T-helper 1 cell treated with Interleukin-12 subunit alpha and Interleukin-12 subunit beta and Interleukin-4 antibody, amounts not matched to agents 30 μg/mL and 1 μg/mL, for 36 hours (primary cell): Measurements from ENCODE around the gene INPP4B.
A peak's percentile ranks its signal among the peaks of the same experiment; 100 is the strongest.
"Not testable (repeated sequence)": the region's sequence is repeated elsewhere in the genome, so short reads cannot be mapped to it uniquely, and the experiment has no call there.

Experiments used
- H3K27ac Mint-ChIP-seq: one replicate; pipeline ENCODE4 v1.8.0; 2021; ENCODE audit warnings: mild to moderate bottlenecking, mixed read lengths
- H3K27me3 Mint-ChIP-seq: one replicate; pipeline ENCODE4 v1.8.0; 2021; ENCODE audit warnings: low read depth, mixed read lengths
- H3K36me3 Mint-ChIP-seq: one replicate; pipeline ENCODE4 v1.8.0; 2021; ENCODE audit warnings: low read depth, mixed read lengths
- H3K4me1 Mint-ChIP-seq: one replicate; pipeline ENCODE4 v1.8.0; 2021; ENCODE audit warnings: low read depth, mixed read lengths
- H3K4me3 Mint-ChIP-seq: one replicate; pipeline ENCODE4 v1.8.0; 2021; ENCODE audit warnings: mild to moderate bottlenecking, moderate library complexity, mixed read lengths
- H3K9me3 Mint-ChIP-seq: one replicate; pipeline ENCODE4 v1.8.0; 2021; ENCODE audit warnings: mixed read lengths

INPP4B gene

DNA sequence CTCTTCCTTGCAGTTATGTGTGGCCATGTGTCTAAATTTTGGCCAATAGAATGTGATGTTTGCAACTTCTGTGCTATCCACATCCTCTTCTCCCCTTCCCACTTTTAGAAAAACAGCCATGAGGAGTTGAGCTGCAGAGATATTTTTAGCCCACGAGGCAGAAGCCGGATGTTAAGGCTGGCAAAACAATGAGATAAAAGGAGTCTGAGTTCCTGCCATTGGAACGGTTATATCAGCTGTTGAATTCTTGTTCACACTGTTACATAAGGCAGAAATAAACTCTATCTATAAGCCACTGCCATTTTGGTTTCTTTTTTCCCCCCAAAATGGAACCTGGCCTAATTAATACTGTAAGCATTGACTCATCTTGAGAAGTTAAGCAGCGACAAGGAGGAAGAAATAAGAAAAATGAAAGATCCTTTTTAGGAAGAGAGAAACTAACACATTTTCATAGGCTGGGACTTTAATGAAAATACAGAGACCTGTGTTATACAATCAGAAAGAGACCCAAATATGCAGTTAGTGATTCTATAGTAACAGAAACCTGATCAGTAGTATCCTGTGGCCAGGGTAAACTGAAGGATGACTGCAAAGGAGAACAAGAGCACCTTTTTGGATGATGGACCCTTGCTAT, 200.5 kb downstream of the INPP4B start:
- Mint-ChIP-seq H3K36me3 (peaks cover 23% of the 10 kb centered on the region), H3K27ac (peak overlapping the region; percentile 79), H3K4me3 (peak overlapping the region; percentile 65), H3K9me3 (peaks cover 49% of the 10 kb centered on the region), H3K27me3 (no peaks in the 10 kb centered on the region), H3K4me1 (peaks cover 8% of the 10 kb centered on the region)

DNA sequence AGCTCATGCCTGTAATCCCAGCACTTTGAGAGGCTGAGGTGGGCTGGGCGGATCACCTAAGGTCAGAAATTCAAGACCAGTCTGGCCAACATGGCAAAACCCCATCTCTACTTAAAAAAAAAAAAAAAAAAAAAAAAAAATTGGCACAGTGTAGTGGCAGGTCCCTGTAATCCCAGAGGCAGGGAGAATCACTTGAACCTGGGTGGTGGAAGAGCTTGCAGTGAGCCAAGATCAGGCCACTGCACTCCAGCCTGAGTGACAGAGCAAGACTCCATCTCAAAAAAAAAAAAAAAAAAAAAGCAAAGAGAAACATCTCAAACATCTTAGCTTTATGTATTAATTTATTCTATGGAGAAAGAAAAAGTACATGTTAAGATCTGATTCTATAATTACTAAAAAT, 201.5 kb downstream of the INPP4B start:
- H3K4me3 Mint-ChIP-seq, result not testable (repeated sequence)
- H3K36me3 Mint-ChIP-seq, result peaks cover 21% of the 10 kb centered on the region

DNA sequence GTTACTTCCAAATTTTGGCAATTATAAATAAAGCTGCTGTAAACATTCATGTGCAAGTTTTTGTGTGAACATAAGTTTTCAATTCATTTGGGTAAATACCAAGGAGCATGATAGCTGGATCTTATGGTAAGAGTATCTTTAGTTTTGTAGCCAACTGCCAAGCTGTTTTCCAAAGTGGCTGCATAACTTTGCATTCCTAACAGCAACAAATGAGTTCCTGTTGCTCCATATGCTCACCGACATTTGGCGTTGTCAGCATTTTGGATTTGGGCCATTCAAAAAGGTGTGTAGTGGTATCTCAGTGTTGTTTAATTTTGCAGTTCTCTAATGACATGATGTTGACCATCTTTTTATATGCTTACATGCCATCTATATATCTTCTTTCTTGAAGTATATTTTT, 208.5 kb downstream of the INPP4B start:
- H3K4me3 Mint-ChIP-seq, result no peak overlapping the region
- H3K27ac Mint-ChIP-seq, result no peak overlapping the region
- H3K4me1 Mint-ChIP-seq, result no peaks in the 10 kb centered on the region
- no peaks in the 10 kb centered on the region for H3K27me3 Mint-ChIP-seq
- no peaks in the 10 kb centered on the region for H3K36me3 Mint-ChIP-seq
- peaks cover 6% of the 10 kb centered on the region for H3K9me3 Mint-ChIP-seq

More for the DNA sequence above, 201.5 kb downstream of the INPP4B start:
- not testable (repeated sequence) for H3K27ac Mint-ChIP-seq, H3K4me1 Mint-ChIP-seq, H3K27me3 Mint-ChIP-seq
- peaks cover 39% of the 10 kb centered on the region for H3K9me3 Mint-ChIP-seq

DNA sequence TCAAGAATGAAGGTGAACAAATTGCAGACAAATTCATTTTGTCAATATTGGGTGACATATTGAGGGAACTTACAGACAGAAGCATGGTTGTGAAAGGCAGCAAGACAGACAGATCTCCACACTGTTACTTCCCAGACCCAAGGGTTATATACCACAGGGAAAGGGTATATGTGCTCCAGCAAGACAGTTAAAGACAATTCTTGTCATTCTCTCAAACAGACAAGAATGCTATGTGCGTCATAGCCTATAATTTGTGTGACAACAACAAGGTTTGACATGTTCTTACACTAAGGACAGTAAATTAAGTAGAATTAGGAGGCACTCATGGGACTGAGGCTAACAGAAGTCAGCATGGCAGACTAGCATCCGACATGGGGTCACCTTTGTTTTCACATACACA, 214.3 kb downstream of the INPP4B start:
- no peaks in the 10 kb centered on the region for H3K4me1 Mint-ChIP-seq
- H3K36me3 Mint-ChIP-seq, result peaks cover 5% of the 10 kb centered on the region
- no peak overlapping the region for H3K4me3 Mint-ChIP-seq
- peaks cover 17% of the 10 kb centered on the region for H3K9me3 Mint-ChIP-seq
- H3K27ac Mint-ChIP-seq, result no peak overlapping the region
- H3K27me3 Mint-ChIP-seq, result no peaks in the 10 kb centered on the region

DNA sequence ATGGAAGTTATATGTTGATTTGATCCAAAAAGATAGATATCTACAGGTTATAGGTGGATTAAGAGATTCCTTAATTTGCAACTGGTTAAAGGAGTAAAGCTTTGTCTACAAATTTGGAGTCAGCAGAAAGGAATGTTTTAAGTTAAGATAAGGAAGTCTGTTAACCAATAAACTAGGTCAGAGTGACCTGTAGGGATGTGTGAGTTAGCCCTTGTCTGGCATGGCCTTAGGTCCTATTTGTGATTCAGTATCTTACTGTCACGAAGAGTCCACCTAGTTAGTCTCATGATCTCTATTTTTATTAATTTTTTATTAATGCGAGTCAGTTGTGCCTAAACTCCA, 230.8 kb downstream of the INPP4B start:
- H3K9me3 Mint-ChIP-seq, result peaks cover 28% of the 10 kb centered on the region
- H3K4me3 Mint-ChIP-seq, result no peak overlapping the region
- H3K4me1 Mint-ChIP-seq, result peaks cover 3% of the 10 kb centered on the region
- H3K27ac Mint-ChIP-seq, result no peak overlapping the region
- peaks cover 25% of the 10 kb centered on the region for H3K36me3 Mint-ChIP-seq
- H3K27me3 Mint-ChIP-seq, result no peaks in the 10 kb centered on the region

DNA sequence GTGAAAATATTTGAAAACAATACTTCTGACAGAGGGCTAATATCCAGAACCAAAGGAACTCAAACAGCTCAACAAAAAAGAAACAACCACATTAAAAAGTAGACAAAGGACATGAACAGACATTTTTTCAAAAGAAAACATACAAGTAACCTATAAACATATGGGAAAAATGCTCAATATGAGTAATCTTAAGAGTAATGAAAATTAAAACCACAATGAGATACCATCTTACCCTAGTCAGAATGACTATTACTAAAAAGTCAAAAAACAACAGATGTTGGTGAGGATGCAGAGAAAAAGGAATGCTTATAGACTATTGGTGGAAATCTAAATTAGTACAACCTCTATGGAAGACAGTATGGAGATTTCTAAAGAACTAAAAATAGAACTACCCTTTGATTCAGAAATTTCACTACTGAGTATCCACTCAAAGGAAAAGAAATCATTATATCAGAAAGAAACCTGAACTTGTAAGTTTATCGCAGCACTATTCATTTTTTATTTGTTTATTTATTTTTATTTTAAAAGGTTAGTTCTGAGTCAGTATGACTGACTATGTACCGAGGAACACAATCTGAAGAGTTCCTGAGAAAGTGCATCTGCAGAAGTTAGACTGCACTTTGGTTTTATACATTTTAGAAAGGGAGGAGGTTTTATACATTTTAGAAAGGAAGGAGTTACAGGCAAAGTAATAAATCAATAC, 231.3 kb downstream of the INPP4B start:
- no peak overlapping the region for H3K4me3 Mint-ChIP-seq
- peaks cover 22% of the 10 kb centered on the region for H3K36me3 Mint-ChIP-seq
- peaks cover 23% of the 10 kb centered on the region for H3K9me3 Mint-ChIP-seq
- no peaks in the 10 kb centered on the region for H3K27me3 Mint-ChIP-seq
- peaks cover 3% of the 10 kb centered on the region for H3K4me1 Mint-ChIP-seq
- no peak overlapping the region for H3K27ac Mint-ChIP-seq

DNA sequence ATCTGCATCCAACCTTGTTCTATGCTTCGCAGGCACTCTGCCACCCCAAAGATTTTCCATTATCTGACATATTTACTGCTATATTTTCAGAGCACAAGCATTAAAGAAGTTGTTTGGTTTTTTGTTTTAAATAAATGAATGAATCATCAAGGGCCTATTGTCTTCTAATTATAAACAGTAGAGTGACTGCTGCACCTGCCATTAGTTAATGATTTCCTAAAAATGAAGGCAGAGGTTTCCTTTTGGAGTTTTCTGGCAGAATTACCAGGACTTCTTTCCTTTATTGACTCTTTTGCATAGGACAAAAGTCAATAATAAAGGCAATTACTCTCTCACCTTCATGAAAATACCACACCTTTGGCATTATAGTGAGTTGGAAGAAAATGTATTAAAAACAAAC, 238.1 kb downstream of the INPP4B start:
- peaks cover 7% of the 10 kb centered on the region for H3K36me3 Mint-ChIP-seq
- no peak overlapping the region for H3K27ac Mint-ChIP-seq
- peaks cover 39% of the 10 kb centered on the region for H3K9me3 Mint-ChIP-seq

DNA sequence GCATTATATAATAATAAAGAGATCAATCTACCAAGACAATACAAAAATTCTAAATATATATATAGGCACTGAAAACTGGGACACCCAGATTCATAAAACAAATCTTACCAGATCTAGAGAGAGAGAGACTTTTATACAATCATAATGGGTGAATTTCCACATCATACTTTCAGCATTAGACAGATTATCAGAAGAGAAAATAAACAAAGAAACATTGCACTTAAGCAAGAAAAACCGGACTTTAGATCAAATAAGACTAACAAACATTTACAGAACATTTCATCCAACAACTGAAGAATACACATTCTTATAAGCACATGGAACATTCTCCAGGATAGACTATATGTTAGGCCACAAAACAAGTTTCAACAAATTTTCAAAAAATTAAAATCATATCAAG, 245.1 kb downstream of the INPP4B start:
- Mint-ChIP-seq H3K4me3 (no peak overlapping the region), H3K4me1 (no peaks in the 10 kb centered on the region), H3K36me3 (peaks cover 30% of the 10 kb centered on the region), H3K27ac (no peak overlapping the region), H3K27me3 (no peaks in the 10 kb centered on the region), H3K9me3 (peaks cover 55% of the 10 kb centered on the region)

More for the DNA sequence above, 238.1 kb downstream of the INPP4B start:
- Mint-ChIP-seq H3K4me1 (no peaks in the 10 kb centered on the region), H3K4me3 (no peak overlapping the region), H3K27me3 (no peaks in the 10 kb centered on the region)

DNA sequence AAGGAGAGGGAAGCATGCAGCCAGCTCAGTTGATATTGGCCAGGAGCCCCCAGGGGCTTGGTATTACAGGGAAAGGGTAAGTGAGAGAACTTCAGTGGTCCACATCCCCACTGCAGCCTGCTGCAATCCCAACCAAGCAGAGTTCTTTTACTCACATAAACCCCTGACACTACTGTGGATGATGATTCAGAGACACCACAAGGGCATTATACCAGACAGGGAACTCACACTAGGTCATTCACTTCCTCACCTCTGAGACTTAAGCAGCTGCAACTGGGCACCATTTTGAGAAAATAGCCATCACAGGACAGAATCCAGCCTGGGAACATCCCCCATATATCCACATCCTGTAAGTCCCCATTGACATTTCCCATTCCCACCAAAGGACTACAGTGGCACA, 248.0 kb downstream of the INPP4B start:
- Mint-ChIP-seq H3K4me1 (no peaks in the 10 kb centered on the region), H3K27ac (no peak overlapping the region), H3K4me3 (no peak overlapping the region), H3K27me3 (no peaks in the 10 kb centered on the region), H3K36me3 (peaks cover 34% of the 10 kb centered on the region), H3K9me3 (peaks cover 35% of the 10 kb centered on the region)

DNA sequence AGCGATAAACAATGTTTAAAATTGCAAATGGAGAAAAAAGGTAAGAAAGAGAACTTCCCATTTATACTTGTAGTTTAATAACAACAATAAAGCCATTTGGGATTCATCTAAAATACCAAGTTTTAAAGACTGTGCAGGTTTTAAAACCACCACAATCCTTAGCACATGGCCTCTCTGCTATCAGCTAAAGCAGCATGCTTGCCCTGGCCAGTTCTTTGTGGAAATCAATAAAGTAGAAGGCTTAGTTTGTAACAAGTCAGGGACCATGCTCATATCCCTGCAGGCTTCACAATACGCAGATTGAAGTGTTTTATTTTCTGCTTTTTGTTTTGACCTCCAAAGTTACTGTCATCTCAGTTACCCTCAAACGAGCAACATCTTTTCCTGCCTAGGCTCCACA, 249.5 kb downstream of the INPP4B start:
- peaks cover 27% of the 10 kb centered on the region for H3K36me3 Mint-ChIP-seq
- H3K4me1 Mint-ChIP-seq, result no peaks in the 10 kb centered on the region
- no peak overlapping the region for H3K27ac Mint-ChIP-seq
- H3K4me3 Mint-ChIP-seq, result no peak overlapping the region
- peaks cover 21% of the 10 kb centered on the region for H3K9me3 Mint-ChIP-seq
- H3K27me3 Mint-ChIP-seq, result no peaks in the 10 kb centered on the region

DNA sequence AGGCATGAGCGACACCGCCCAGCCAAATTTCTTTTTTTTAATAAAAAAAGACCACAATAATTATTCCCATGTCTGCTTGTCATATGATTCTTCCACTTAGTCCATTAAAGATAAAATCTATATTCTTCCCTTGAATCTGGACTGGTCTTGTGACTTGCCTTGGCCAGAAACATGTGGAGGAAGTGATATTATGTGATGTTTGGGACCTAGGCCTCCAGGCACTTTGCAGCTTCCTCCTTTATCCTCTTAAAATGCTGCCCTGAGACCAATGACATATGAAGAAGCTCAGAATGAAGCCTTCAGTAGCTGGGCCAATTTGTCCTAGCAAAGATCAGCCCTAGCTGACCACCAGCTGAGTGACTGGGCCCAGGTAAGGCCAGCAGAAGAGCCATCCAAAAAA, 250.0 kb downstream of the INPP4B start:
- Mint-ChIP-seq H3K4me1 (no peaks in the 10 kb centered on the region), H3K4me3 (no peak overlapping the region), H3K27ac (no peak overlapping the region), H3K27me3 (no peaks in the 10 kb centered on the region), H3K36me3 (peaks cover 29% of the 10 kb centered on the region), H3K9me3 (peaks cover 21% of the 10 kb centered on the region)

DNA sequence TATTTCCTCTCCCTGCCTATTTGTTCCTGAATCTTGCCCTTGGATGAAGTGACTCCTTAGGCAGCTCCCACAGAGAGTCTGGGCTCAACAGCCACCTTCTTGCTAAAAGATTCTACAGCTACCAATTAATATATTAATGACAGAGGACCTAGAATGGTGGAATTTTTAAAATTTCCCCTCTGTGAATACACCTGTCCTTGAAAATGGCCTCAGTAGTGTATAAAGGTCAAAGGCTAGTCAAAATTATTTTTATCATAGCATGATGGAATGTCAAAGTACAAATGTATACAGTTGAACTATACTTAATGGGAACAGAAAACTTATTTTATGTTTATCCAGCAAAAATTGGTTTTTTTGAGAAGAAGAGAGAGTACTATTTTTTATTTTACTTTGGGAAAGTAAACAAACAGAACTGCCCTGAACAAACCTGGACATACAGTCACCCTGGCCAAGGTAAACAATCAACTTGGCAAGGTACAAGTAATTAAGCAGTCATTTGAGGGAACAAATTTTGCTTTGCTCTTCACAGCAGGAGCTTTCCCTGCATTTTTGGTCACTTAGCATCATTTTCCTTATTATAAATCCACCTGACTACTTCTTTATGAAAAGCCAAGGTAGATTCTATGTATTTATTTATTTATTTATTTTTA, 250.8 kb downstream of the INPP4B start:
- no peaks in the 10 kb centered on the region for H3K4me1 Mint-ChIP-seq
- peaks cover 15% of the 10 kb centered on the region for H3K9me3 Mint-ChIP-seq
- H3K4me3 Mint-ChIP-seq, result no peak overlapping the region
- H3K27ac Mint-ChIP-seq, result no peak overlapping the region
- H3K27me3 Mint-ChIP-seq, result no peaks in the 10 kb centered on the region
- H3K36me3 Mint-ChIP-seq, result peaks cover 27% of the 10 kb centered on the region

DNA sequence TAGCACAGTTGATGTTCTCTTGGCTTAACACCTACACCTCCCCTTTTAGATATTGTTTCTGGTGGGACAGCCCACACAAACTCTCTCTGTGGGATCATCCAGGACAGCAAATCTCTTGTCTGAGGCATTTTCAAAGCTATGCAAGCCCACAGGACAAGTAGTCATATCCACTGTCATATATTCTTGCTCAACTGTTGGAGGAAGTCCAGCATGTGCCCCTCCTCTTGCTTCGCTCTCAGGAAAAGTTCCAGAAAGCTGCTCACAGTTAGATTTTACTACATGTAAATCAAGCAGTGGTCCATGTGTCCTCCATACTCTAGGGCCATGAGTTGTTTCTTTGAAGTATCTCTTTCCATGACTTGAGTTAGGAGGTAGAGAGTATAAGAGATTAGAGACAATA, 260.7 kb downstream of the INPP4B start:
- Mint-ChIP-seq H3K36me3 (peaks cover 40% of the 10 kb centered on the region), H3K4me1 (no peaks in the 10 kb centered on the region)

DNA sequence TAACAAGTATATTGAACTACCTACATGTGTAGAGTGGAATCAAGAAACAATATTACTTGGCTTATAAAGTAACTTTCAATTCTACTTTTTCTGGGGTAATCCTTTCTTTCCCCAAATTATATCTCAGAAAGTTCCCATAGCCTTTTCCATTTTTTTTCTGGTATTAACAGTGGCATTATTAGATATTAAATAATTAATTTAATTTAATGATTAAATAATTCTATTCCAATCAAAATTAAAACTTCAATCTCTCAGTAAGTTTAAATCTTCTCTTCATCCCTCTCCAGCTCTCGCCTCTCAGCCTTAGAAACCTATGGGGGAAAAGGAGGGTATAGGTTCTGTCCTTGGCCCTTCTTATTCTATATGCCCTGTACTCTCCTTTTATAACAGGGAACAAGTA, 262.4 kb downstream of the INPP4B start:
- H3K27me3 Mint-ChIP-seq, result no peaks in the 10 kb centered on the region
- H3K4me1 Mint-ChIP-seq, result no peaks in the 10 kb centered on the region
- no peak overlapping the region for H3K4me3 Mint-ChIP-seq
- no peak overlapping the region for H3K27ac Mint-ChIP-seq
- H3K9me3 Mint-ChIP-seq, result no peaks in the 10 kb centered on the region
- peaks cover 31% of the 10 kb centered on the region for H3K36me3 Mint-ChIP-seq

More for the DNA sequence above, 260.7 kb downstream of the INPP4B start:
- Mint-ChIP-seq H3K4me3 (no peak overlapping the region), H3K9me3 (peaks cover 4% of the 10 kb centered on the region), H3K27me3 (no peaks in the 10 kb centered on the region), H3K27ac (no peak overlapping the region)

DNA sequence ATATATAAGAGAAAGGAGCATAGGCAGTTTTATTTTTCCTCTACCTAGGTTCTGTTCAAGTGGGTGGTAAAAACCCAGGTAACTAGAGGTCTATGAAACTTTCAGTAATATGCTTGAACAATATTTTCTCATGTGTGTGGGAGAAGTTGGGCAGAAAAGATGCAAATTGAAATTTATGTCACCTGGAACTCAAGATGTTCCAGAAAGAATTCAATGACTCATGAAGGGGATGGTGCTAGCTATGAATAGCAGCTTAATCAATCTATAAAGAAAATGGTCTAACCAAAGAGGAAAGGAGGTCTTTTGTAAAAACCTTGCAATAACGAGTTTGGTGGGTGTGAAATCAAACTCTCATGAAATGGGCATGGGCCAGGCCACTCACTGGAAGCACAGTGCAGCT, 263.8 kb downstream of the INPP4B start:
- H3K4me3 Mint-ChIP-seq, result no peak overlapping the region
- H3K9me3 Mint-ChIP-seq, result no peaks in the 10 kb centered on the region
- no peaks in the 10 kb centered on the region for H3K27me3 Mint-ChIP-seq
- H3K36me3 Mint-ChIP-seq, result peaks cover 27% of the 10 kb centered on the region
- H3K4me1 Mint-ChIP-seq, result no peaks in the 10 kb centered on the region
- no peak overlapping the region for H3K27ac Mint-ChIP-seq
